Skeletal muscle tissue (tissue), 4 donors: Measurements from ENCODE around the gene SPSB1. TPM values are rescaled to one million over a fixed set of nuclear protein-coding genes. Genes with fewer than 3 reads are reported as not detected.

Experiments
- H3K27ac ChIP-seq: one replicate; pipeline ENCODE4 v1.7.0; 2013; ENCODE audit warnings: mild to moderate bottlenecking, low read depth, low read length, inconsistent platforms
- H3K27me3 ChIP-seq, 3 donors: one replicate each; pipeline ENCODE4 v1.7.0; 2013; ENCODE audit warnings: low read length in 3 of 3; ENCODE audit not compliant: control insufficient read depth in 3 of 3, insufficient read depth in 3 of 3
- H3K36me3 ChIP-seq, 3 donors: one replicate each; pipeline ENCODE4 v1.7.0; 2013; ENCODE audit warnings: low read length in 3 of 3; ENCODE audit not compliant: control insufficient read depth in 3 of 3, insufficient read depth in 3 of 3
- H3K4me1 ChIP-seq, 3 donors: one replicate each; pipeline ENCODE4 v1.7.0; 2013; ENCODE audit warnings: low read length in 3 of 3, mild to moderate bottlenecking in 3 of 3; ENCODE audit not compliant: control insufficient read depth in 3 of 3, insufficient read depth in 3 of 3
- H3K4me3 ChIP-seq, 3 donors: one replicate each; pipeline ENCODE4 v1.7.0; 2013; ENCODE audit warnings: low read length in 3 of 3
- H3K9ac ChIP-seq, 3 donors: one replicate each; pipeline ENCODE4 v1.7.0; 2013; ENCODE audit warnings: low read length in 3 of 3, mild to moderate bottlenecking in 3 of 3, moderate library complexity in 2 of 3, low read depth in 1 of 3
- H3K9me3 ChIP-seq, 3 donors: one replicate each; pipeline ENCODE4 v1.7.0; 2013; ENCODE audit warnings: low read length in 3 of 3; ENCODE audit not compliant: control insufficient read depth in 3 of 3
- total RNA-seq: library from RNA; depleted of rRNA; stranded (reverse); fragments of >200 nt; gene quantifications from one replicate; pipeline ENCODE4 v1.2.3, GENCODE V29; 2014
- donor health status: Osteomylitis.

SPSB1 gene
- total RNA-seq, 1 donor from 2014 or later = 6.3 TPM

DNA sequence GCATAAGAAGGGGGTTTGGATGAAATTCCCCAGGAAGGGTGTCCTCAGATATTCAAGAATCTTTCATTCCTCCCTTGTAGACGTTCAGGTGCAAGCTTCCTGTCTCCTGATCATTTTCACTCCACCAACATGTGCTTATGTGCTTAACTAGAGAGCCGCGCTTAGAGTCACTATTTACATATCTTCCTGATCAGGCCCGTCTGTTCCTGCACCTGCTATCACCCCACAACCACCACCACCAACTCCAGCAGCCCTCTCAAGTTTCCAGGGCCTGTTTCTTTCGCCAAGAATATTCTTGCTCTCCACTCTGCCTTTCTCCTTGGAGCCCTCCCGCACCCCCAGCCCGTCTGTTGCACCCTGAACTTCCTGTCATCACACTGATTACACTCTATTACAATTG lies 113.4 kb downstream of the SPSB1 start:
- no peak overlapping the region for H3K27ac ChIP-seq

DNA sequence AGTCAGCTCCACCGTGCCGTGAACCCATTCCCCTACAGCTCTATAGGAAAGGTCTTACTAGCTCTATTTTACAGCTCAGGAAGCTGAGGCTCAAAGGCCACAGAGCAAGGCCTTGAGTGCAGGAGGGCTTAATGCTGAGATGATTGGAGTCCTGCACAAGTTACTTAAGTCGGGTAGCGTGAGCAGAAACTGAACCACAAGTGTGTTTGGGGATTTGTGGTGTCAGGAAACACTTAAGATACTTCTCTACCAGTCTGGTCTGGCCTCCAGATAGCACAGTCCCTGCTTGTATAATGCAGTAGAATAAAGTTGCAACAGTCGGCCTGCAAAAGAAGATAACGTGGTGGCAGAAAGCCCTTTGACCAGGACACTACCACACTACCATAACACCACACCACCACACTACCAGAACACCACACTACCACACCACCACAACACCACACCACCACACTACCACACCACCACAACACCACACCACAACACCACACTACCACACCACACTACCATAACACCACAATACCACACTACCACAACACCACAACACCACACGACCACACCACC lies 118.1 kb downstream of the SPSB1 start:
- Histone ChIP-seq H3K4me1 (peaks cover 18 to 26% (median 20%) of the 10 kb centered on the region in 3 donors), H3K27me3 (no peaks in the 10 kb centered on the region), H3K9me3 (no peaks in the 10 kb centered on the region), H3K9ac (no peak overlapping the region), H3K4me3 (no peak overlapping the region), H3K27ac (no peak overlapping the region), H3K36me3 (no peaks in the 10 kb centered on the region)

More for the DNA sequence above, 113.4 kb downstream of the SPSB1 start:
- Histone ChIP-seq H3K9ac (no peak overlapping the region), H3K9me3 (no peaks in the 10 kb centered on the region), H3K27me3 (no peaks in the 10 kb centered on the region), H3K4me3 (no peak overlapping the region), H3K36me3 (no peaks in the 10 kb centered on the region), H3K4me1 (peaks cover 0 to 13% (median 5%) of the 10 kb centered on the region in 3 donors)

DNA sequence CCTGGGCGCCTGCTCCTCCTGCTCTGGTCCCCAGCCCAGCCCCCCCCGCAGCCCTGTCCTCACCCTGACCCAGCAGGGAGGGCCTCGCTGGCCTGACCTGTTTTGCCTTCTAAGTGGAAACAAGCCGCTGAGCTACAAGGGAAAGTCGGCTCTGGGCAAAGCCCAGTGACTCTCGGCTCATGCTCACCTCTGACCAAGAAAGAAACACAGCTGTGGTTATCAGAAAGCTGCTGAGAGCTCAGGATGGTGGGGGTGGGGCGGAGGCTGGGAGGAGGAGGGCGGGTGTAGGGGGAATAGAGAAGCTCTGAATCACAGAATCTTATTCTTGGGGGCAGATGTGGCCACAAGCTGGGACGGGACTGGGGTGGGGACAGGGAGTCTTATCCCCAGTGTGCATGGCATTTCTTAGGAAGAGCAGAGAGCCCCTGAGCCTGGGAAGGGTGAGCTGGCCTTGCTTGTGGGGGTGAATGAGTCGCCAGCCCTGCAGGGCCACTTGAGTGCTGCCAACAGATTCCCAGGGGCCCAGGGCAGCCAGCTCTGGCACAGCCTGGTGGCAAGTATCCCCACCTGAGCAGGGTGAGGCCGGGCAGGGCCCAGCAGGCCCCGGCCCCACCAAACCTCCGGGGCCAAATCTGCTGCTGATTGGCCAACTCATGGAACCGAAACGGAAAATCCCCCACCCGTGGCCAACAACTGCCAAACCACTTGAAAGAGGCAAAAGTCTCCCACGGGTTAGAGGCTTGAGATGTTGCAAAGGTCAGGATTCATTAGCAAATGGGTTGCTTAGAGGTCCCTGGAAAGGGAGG lies 120.6 kb downstream of the SPSB1 start:
- Histone ChIP-seq H3K27ac (peak overlapping the region; percentile 88), H3K9ac (peak overlapping the region; percentile 16 to 61 (median 43)), H3K27me3 (no peaks in the 10 kb centered on the region), H3K4me1 (peaks cover 15 to 20% (median 18%) of the 10 kb centered on the region in 3 donors), H3K9me3 (no peaks in the 10 kb centered on the region), H3K4me3 (peak overlapping the region in 2 of 3 donors; percentile 9 to 13), H3K36me3 (no peaks in the 10 kb centered on the region)

DNA sequence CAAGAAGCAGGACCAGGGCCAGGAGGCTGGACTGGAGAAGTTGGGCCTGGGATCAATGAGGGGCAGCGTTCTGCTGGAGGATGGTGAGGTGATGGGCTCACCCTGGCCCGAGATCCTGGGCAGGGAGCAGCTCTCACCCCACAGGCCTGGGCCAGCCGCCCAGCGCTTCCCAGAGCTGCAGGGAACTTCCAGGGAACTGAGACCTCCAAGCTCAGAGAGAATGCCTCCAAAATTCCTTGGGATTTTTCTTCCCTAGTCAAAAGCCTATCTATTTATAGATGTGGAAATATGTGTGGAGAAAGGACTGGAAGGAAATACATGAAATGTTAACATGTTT lies 121.2 kb downstream of the SPSB1 start:
- Histone ChIP-seq H3K27ac (peak overlapping the region; percentile 88), H3K9ac (peak overlapping the region in 1 of 3 donors; percentile 42), H3K9me3 (no peaks in the 10 kb centered on the region), H3K4me3 (peak overlapping the region in 1 of 3 donors; percentile 9), H3K36me3 (no peaks in the 10 kb centered on the region), H3K4me1 (peaks cover 15 to 20% (median 18%) of the 10 kb centered on the region in 3 donors), H3K27me3 (no peaks in the 10 kb centered on the region)

DNA sequence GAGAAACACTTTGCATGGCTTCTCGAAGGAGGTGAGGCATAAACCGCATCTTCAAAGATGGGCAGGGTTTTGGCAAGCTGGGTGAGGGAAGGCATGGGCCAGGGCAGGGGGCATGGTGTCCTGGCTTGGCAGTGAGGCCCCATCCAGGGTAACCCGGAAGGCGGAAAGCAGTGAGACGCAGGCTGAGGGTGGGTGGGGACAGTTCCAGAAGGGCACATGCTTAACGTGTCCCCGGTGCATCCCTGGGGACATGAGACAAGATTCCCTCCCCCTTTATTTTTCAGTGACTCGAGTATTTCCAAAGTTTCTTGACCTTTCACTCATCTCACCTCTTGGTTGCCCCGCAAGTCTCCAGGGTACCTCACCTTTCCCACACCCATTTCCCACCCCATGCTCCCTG lies 123.8 kb downstream of the SPSB1 start:
- Histone ChIP-seq H3K9ac (no peak overlapping the region), H3K4me3 (no peak overlapping the region), H3K9me3 (no peaks in the 10 kb centered on the region), H3K4me1 (peaks cover 15 to 18% (median 17%) of the 10 kb centered on the region in 3 donors), H3K27me3 (no peaks in the 10 kb centered on the region), H3K27ac (no peak overlapping the region), H3K36me3 (no peaks in the 10 kb centered on the region)

DNA sequence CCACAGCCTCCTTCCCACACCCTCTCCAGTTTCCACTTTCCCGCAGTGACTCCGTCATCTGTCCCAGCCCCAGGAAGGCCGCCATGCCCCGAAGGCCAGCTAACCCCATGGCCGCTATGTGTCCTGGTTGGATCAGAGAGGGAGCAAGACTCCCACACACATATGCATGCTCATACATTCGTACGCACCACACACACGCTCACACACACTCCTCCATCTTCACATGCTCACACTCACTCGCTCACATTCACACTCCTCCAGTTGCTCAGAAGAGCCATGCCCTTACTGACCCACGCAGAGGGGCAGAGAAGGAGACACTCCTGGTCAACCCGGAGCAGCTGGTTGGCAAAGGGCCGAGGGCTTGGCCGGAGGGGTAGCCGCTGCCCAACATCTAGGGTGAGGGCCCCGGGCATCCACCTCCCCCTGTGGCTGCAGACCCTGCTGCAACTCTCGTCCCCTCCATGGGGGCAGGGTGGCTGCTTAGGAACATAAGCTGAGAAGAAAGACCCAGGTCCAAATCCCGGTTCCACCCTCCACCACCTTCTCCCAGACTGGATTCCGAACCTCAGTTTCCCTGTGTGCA lies 124.3 kb downstream of the SPSB1 start:
- Histone ChIP-seq H3K36me3 (no peaks in the 10 kb centered on the region), H3K9me3 (no peaks in the 10 kb centered on the region), H3K4me1 (peaks cover 15 to 18% (median 17%) of the 10 kb centered on the region in 3 donors), H3K27me3 (no peaks in the 10 kb centered on the region), H3K4me3 (no peak overlapping the region), H3K27ac (no peak overlapping the region), H3K9ac (no peak overlapping the region)

DNA sequence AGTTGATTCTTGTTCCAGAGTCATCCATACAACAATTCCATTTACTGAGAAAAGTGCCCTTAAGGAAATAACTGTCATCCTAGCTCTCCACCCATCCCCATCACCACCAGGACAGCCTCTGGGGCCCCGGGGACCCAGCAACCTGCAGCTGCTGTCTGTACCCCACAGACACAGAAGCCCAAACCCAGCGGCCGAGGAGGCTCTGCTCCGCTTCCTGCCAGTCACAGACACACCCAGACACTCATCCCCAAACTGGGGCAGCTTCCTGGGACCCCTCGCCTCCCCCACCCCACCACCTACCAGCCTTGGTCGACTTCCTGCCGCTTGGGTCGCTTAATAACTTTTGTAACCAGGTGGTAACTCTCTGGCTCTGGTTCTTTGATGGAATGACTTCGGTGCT lies 125.0 kb downstream of the SPSB1 start:
- Histone ChIP-seq H3K27me3 (no peaks in the 10 kb centered on the region), H3K9ac (no peak overlapping the region), H3K9me3 (no peaks in the 10 kb centered on the region), H3K4me3 (no peak overlapping the region), H3K27ac (no peak overlapping the region), H3K4me1 (peaks cover 12 to 14% (median 12%) of the 10 kb centered on the region in 3 donors), H3K36me3 (no peaks in the 10 kb centered on the region)

DNA sequence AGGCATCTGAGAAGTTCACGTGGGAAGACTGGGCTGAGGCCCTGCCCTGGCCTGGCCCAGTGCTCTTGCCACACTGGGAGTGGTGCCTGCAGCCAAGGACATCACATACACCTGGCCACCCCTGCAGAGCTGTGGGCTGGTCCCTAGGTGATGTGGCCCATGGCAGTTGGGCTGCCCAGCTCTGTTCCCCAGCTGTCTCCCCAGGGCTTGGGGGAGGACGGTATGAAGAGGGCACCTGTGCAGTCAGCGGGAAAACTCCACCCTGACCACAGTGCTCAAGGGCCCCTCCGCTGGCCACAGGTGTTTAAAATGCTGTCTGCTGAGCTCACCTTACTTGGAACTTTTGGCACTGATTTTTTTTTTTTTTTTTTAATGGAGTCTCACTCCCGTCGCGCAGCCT lies 126.2 kb downstream of the SPSB1 start:
- Histone ChIP-seq H3K36me3 (no peaks in the 10 kb centered on the region), H3K27me3 (no peaks in the 10 kb centered on the region), H3K27ac (no peak overlapping the region), H3K4me3 (no peak overlapping the region), H3K9ac (no peak overlapping the region), H3K4me1 (peaks cover under 1 to 4% (median 1%) of the 10 kb centered on the region in 3 donors), H3K9me3 (no peaks in the 10 kb centered on the region)
